Erythroblast (primary cell): Measurements from ENCODE around the gene CFAP20.

Source experiments
- GATA1 ChIP-seq: IDR thresholded peaks from 2 replicates; pipeline ENCODE4 v1.6.1; 2011; ENCODE audit warnings: low read depth, mild to moderate bottlenecking, control low read depth, low read length, moderate library complexity
- POLR2A ChIP-seq: IDR thresholded peaks from 2 replicates; pipeline ENCODE4 v1.6.1; 2011; ENCODE audit warnings: mild to moderate bottlenecking, low read length

DNA sequence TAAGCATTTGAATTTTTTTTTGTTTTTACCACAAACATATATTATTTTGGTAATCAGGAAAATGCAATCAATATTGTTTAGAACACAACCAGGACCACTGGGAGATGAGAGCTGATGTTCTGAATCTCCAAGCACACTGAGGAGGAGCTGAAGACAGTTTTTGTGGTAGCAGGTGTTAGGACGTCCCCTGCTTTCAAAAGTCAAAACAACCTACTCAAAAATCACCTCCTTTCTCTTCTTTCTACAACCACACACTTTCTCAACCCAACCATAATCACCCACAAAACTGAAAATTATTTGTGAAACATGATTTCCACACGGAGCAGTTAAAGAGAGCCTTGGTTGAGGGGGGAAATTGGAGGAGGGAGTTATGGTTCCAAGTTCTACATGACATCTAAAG is 26.7 kb upstream of the CFAP20 start:
- TF ChIP-seq POLR2A (no peak), GATA1 (no peak)
